ENCODE data around the gene CACNA1G. TPM values are rescaled to one million over a fixed set of nuclear protein-coding genes. Genes with fewer than 3 reads are reported as not detected.

Gene CACNA1G
- total and polyA plus RNA-seq, 2 experiments from 2014 or later = 19.0 to 46.1 TPM

- Histone ChIP-seq H3K9me3 (ENCODE audit: low read depth) (no peaks in the 10 kb centered on the region), H3K4me1 (ENCODE audit: low read depth) (no peaks in the 10 kb centered on the region), H3K4me3 (no peak overlapping the region), H3K27ac (no peak overlapping the region), H3K36me3 (no peaks in the 10 kb centered on the region), H3K27me3 (peaks cover 71% of the 10 kb centered on the region)
- TF ChIP-seq CTCF (IDR thresholded peaks at IDR 0.05; ENCODE audit: low read depth, low read length) = no peak
- no peak for DNase-seq (ENCODE audit: low read depth in 1 of 2, low spot score in 1 of 2)
Observed at GRCh38 chr17:50635982-50636803, 75.7 kb downstream of the CACNA1G start.

DNA sequence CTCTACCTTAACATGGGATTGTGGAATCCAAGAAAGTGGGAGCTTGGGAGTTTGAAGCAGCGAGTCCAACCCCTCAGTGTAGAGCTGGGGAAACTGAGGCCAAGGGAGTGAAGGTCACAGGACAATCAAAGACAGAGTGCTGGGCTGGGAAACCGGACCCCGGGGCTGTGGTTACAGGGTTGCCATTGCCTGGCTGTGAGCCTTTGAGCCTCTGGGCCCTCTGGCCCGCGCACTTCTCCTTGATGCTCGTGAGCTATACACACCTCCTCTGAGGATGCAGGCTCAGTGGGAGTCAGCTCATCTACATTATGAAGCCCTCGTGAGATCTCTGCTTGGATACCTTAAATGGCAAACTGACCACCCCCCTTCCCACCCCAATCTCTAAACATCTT lies 76.3 kb downstream of the CACNA1G start:
- Histone ChIP-seq H3K4me1 (ENCODE audit: low read depth) (no peaks in the 10 kb centered on the region), H3K36me3 (no peaks in the 10 kb centered on the region), H3K27me3 (peaks cover 66% of the 10 kb centered on the region), H3K27ac (no peak overlapping the region), H3K9me3 (ENCODE audit: low read depth) (no peaks in the 10 kb centered on the region), H3K4me3 (no peak overlapping the region)
- no peak for DNase-seq (ENCODE audit: low read depth in 1 of 2, low spot score in 1 of 2)
- TF ChIP-seq CTCF (IDR thresholded peaks at IDR 0.05; ENCODE audit: low read depth, low read length) = no peak

- no peaks in the 10 kb centered on the region for H3K36me3 ChIP-seq
- DNase-seq (ENCODE audit: low read depth in 1 of 2, low spot score in 1 of 2) = no peak
Observed at GRCh38 chr17:50637829-50638605, 77.5 kb downstream of the CACNA1G start.

DNA sequence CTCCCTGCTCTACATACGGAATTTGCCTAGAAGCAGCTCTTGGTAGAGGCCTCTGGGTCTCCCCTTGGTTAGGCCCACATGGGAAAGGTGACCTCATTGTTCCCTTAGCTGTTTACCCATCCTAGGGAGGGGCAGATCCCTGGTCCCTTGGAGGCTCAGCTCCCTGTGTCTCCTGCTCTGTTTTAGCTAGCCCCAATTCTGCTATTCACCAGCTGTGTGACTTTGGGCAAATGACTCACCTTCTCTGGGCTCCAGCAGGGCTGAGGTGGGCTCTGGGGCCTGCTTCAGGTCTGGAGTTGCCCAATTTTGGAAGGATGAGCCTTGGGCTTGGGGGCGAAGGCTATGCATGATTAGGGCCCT lies 78.1 kb downstream of the CACNA1G start:
- Histone ChIP-seq H3K27ac (no peak overlapping the region), H3K4me3 (no peak overlapping the region), H3K36me3 (no peaks in the 10 kb centered on the region), H3K4me1 (ENCODE audit: low read depth) (no peaks in the 10 kb centered on the region), H3K27me3 (peaks cover 48% of the 10 kb centered on the region), H3K9me3 (ENCODE audit: low read depth) (no peaks in the 10 kb centered on the region)
- TF ChIP-seq CTCF (IDR thresholded peaks at IDR 0.05; ENCODE audit: low read depth, low read length) = no peak
- DNase-seq (ENCODE audit: low read depth in 1 of 2, low spot score in 1 of 2) = no peak

More at GRCh38 chr17:50637829-50638605, 77.5 kb downstream of the CACNA1G start:
- H3K27ac ChIP-seq = no peak overlapping the region
- H3K9me3 ChIP-seq (ENCODE audit: low read depth) = no peaks in the 10 kb centered on the region
- TF ChIP-seq CTCF (IDR thresholded peaks at IDR 0.05; ENCODE audit: low read depth, low read length) = no peak
- no peaks in the 10 kb centered on the region for H3K4me1 ChIP-seq (ENCODE audit: low read depth)
- no peak overlapping the region for H3K4me3 ChIP-seq
- H3K27me3 ChIP-seq = peaks cover 53% of the 10 kb centered on the region

- H3K9me3 ChIP-seq (ENCODE audit: low read depth) = no peaks in the 10 kb centered on the region
- no peak overlapping the region for H3K27ac ChIP-seq
- H3K36me3 ChIP-seq = no peaks in the 10 kb centered on the region
- TF ChIP-seq CTCF (IDR thresholded peaks at IDR 0.05; ENCODE audit: low read depth, low read length) = no peak
- H3K4me1 ChIP-seq (ENCODE audit: low read depth) = no peaks in the 10 kb centered on the region
- no peak overlapping the region for H3K4me3 ChIP-seq
- peaks cover 42% of the 10 kb centered on the region for H3K27me3 ChIP-seq
- DNase-seq (ENCODE audit: low read depth in 1 of 2, low spot score in 1 of 2) = peak in 1 of 2 donors; percentile 99
Observed at GRCh38 chr17:50638966-50639713, 78.6 kb downstream of the CACNA1G start.

All from cardiac muscle cell (in vitro differentiated cells and primary cell).